NK-92 (cell line): ENCODE measurements around the gene POLR2B.
"Not testable (repeated sequence)": the region's sequence is repeated elsewhere in the genome, so short reads cannot be mapped to it uniquely, and the experiment has no call there.

ENCODE experiments used
- DNase-seq: peaks from one replicate; lab custom pipeline; 2025; ENCODE audit not compliant: unreplicated experiment; lab: John Stamatoyannopoulos, UW

The POLR2B gene

GRCh38 chr4:56986192-56986591, 7.5 kb downstream of the POLR2B start:
- DNase-seq = no peak

DNA sequence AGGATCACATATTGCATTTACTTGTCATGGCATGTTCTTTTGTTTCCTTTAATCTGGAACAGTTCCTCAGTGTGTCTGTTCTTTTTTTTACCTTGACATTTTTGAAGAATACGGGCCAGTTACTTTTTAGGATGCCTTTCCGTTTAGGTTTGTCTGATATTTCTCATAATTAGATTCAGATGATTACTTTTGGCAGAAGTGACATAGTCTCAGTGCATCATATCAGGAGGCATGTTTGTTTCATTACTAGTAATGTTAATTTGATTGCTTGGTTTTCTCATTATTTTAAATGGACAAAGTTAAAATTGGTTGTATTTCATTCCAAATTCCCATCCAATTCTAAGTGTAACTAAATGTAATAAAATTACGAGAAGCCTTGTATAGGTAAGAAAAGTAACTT, 8.3 kb downstream of the POLR2B start:
- DNase-seq = no peak

DNA sequence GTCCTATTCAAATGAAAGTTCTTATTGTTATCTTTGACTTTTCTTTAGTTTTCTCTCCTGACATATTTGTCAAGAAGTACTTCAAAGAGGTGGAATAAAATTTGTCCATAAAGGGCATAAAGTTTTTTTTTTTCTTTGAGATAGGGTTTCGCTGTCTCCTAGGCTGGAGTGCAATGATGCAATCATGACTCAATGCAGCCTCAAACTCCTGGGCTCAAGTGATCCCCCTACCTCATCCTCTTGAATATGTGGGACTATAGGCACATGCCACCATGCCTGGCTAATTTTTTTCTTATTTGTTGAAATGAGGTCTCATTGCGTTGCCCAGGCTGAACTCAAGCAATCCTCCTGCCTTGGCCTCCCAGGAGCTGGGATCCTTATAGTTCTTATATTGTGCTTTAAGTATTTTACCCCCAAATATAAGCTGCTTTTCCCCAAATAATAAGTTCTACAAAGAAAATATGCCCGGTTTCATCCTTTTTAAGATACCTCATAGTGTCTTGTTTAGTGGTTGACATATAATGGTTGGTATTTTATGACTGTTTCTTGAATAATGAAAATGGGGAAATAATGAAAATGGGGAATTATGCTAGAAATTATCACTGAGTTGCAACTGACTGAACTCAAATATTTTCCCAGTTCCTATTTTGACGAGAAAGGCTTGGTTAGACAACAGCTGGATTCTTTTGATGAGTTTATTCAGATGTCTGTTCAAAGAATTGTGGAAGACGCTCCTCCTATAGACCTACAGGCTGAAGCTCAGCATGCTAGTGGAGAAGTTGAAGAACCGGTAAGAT, 11.6 kb downstream of the POLR2B start:
- no peak for DNase-seq

DNA sequence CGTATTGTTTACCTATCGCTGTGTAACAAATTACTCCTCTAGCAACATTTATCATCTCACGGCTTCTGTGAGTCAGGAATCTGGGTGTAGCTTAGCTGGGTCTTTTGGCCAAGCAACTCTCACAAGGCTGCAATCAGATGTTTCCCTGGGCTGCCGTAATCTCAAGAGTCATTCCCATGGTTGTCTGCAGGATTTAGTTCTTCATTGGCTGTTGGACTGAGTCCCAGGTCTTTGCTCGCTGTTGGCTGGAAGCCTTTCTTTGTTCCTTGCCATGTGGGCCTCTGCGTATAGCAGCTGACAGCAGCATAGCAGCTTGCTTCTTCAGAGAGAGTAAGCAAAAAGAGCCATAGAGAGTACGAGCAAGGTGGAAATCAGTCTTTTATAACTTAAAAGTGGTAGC, 16.8 kb downstream of the POLR2B start:
- no peak for DNase-seq

DNA sequence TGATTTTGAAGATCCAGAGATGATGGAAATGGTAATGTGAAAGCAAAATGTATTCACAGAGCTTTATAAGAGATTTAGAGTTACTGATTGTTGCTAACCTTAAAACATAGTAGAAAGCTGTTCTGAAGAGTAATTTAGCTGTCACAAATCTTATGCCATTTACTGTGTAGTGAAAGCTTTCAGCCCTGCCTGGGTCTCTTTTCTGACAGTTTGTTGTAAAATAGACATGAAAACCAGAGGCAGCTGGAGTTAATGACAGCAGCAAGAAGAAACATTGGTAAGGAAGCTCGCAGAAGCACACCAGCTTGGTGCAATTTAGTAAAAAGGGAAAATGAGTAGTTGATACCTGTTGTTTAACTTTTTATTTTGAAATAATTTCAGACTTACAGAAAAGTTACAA, 21.1 kb downstream of the POLR2B start:
- no peak for DNase-seq

- DNase-seq = no peak
These were observed 34.9 kb downstream of the POLR2B start for GRCh38 chr4:57013543-57014120.

DNA sequence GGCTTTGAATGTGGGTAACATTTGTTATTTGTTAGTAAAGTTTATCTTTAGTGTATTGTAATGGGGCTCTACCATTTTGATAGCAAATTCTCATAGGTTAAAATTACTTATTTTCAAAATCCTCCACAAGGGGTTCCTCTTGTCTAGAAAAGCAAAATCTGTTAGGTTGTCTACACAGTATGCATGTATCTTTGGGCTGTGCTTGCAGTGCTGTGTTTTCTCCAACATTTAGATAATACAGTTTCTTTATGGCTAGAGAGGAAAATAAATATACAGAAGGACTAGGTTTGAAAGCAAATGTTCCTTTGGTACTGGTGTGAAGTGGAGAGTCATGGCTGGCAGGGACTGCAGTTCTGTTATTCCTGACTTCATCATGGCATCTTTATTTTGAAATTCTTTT, 40.3 kb downstream of the POLR2B start:
- no peak for DNase-seq

DNA sequence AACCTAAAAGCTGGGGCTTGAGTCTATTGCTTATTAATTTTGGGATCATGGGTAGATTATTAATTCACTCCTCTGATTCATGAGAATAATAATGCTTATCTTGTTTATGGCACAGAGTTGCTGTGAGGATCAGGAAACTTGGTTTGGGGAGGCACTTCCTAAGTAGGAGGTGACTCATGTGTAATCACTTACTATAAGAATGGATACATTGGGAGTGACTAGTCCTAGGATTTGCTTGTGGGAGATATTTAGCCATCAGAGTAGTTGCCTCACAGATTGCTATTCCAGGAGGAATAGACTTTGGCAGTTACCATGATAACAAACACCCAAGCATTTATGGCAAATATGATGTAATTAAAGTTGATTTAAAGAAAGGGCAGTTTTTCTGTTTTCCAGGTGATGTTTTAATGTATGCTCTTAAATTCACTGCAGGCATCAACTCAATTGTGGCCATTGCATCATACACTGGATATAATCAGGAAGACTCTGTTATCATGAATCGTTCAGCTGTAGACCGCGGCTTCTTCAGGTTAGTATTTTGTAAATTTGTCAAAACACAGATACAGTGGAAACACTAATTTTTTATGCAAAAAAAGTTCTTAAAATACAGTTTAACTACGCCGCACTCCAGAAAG, 41.9 kb downstream of the POLR2B start:
- no peak for DNase-seq

- DNase-seq = no peak
These were observed 44.4 kb downstream of the POLR2B start for GRCh38 chr4:57023104-57023503.

- DNase-seq = no peak
These were observed 55.8 kb downstream of the POLR2B start for GRCh38 chr4:57034520-57034919.

DNA sequence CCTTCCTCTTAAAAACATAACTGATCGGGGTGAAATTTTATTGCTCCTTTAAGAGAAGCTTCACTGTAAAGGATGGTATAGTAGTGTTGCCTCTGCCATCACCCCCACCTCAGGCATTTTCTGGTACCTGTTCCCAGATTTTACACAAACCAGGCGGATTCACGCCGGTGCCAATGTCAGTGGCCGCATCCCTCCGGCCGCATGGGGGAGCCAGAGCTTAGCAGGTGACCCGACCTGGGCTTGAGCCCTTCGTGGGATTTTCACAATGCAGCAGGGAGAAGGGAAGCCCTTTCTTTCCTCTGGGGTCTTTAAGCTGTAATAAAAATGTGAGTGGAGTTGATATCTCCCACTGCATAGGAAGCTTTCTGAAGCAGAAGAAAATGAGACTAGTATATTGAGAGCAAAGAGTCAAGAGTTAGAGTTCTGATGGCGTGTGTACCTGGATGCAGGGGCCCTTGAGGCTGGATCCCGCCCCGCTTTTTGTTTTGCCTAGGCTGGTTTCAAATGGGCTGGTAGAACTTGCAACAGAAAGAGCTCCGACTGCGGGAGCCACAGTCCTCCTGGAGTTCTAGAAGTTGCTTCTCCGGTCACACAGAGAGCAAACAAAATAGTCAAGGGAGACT, 59.4 kb downstream of the POLR2B start:
- no peak for DNase-seq

DNA sequence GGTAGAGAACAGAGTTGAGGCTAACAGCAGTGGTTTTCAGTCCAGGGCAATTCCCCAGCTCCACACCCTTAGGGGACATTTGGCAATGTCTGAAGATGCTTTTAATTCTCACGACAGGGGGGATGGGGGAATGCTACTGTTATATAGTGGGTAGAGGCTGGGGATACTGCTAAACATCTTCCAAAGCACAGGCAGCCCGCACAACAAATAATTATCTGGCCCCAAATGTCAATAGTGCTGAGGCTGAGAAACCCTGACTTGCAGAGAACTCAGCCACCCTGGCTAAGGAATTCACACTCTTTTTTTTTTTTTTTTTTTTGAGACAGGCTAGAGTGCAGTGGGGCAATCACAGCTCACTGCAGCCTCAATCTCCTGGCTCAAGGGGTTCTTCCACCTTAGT, 60.6 kb downstream of the POLR2B start:
- DNase-seq = no peak

- DNase-seq = no peak
These were observed 61.8 kb downstream of the POLR2B start for GRCh38 chr4:57040510-57040909.

DNA sequence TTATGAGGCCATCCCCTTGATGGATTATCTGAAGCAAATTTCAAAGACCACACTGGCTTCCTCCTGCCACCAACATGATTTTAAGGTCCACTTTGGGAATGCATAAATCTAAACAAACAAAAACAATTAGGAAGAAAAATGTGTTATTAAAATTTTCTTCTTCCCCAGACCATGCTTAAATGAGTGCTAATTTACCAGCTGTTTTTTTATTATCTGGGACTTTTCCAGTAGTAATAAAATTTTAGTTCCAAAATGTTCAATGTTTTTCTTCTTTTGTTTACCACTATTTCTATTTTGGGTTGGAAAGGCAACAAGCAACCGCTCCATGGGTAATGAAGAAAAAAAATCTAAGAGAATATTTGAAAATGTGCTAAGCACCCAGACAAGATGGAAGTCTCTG, 62.3 kb downstream of the POLR2B start:
- DNase-seq = no peak

DNA sequence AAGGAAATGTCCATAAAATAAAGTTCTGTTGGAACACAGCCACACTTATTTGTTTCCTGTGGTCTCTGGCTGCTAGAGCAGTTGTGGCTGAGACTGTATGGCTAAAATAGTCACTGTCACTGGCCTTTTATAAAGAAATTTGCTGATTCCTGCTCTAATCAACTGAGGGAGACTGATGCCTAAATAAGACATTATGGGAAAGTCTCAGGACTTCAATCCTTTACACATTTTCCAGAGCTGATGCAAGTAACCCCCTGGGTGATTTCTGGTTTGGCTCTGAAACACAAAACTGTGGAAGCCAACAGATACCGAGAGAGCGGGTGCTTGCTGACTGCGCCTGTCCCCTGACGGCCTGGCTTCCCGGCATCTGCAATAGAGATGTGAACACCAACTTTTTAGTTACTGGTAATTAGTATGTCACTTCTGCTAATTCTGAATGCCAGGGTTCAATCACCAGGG, 64.0 kb downstream of the POLR2B start:
- no peak for DNase-seq

GRCh38 chr4:57043347-57044251, 64.9 kb downstream of the POLR2B start:
- DNase-seq = no peak

GRCh38 chr4:57044279-57044678, 65.6 kb downstream of the POLR2B start:
- DNase-seq = no peak

DNA sequence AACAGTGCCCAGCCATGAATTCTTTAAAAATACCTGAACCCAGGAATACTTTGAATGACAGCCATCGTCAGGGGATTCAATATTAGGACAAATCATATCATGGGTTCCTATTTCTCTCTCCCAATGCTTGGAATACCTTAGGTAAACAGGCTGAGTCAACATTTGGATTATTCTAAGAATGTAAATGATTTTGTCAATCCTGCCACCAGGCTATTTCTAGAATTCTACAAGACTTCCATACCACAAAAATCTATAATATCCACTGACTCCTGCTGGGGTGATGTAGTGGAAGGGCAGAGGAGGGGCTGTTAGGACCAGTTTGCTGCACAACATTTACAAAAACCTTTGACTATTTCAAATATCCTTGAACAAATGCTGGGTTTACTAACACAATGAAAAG, 66.3 kb downstream of the POLR2B start:
- no peak for DNase-seq

DNA sequence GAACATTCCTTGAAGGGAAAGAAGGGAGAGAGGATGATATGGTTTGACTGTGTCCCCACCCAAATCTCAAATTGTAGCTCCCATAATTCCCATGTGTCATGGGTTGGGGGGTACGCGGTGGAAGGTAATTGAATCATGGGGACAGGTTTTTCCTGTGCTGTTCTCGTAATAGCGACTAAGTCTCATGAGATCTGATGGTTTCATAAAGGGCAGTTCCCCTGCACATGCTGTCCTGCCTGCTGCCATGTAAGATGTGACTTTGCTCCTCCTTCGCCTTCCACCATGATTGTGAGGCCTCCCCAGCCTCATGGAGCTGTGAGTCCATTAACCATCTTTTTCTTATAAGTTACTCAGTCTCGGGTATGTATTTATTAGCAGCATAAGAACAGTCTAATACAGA, 68.3 kb downstream of the POLR2B start:
- DNase-seq = not testable (repeated sequence)

GRCh38 chr4:57048590-57049304, 70.1 kb downstream of the POLR2B start:
- no peak for DNase-seq
